HCT116 (cell line): ENCODE data around the gene RTN4RL2. TPM values are rescaled to one million over a fixed set of nuclear protein-coding genes. Genes with fewer than 3 reads are reported as not detected.

Experiments
- ATAC-seq: fragments of 200-7000 bp; cut with Tn5 transposase; 2 replicates; pipeline ENCODE4 v1.9.1; 2020; ENCODE audit warnings: mild to moderate bottlenecking, moderate library complexity
- BruUV-seq: library from RNA; stranded (reverse); fragments of 400-500 nt; replicated peaks from 2 replicates; lab custom pipeline; 2021; lab: Mats Ljungman, UMichigan
- CTCF ChIA-PET: fragments of 300-600 bp; sonication (Branson Sonifier 250); formaldehyde crosslinking; loops from one replicate; lab custom pipeline; 2021; ENCODE audit warnings: antibody characterized with exemption; lab: Charles Lee
- POLR2A ChIA-PET: fragments of 300-600, 350-600 bp; sonication (Branson Sonifier 250); formaldehyde crosslinking; loops from one replicate; lab custom pipeline; 2021; ENCODE audit warnings: antibody characterized with exemption; lab: Charles Lee
- RAD21 ChIA-PET, 2 experiments: fragments of 300-600 bp; sonication (Branson Sonifier 250); formaldehyde crosslinking; loops; one replicate each; lab custom pipeline; 2023; ENCODE audit warnings: low total read pairs in 2 of 2; ENCODE audit not compliant: uncharacterized antibody in 2 of 2, unreplicated experiment in 2 of 2, low non-redundant PET in 1 of 2; lab: Charles Lee
- DNase-seq: peaks from one replicate; pipeline ENCODE4 v3.0.0-alpha.2; 2010; ENCODE audit warnings: low read depth, low spot score
- H2AFZ ChIP-seq: fragments of 200-600 bp; shearing (Covaris generic), sonication (generic); 2 replicates; pipeline ENCODE4 v1.6.1; 2017; ENCODE audit warnings: low read depth, mixed run types, mixed read lengths, antibody characterized with exemption, low read length; ENCODE audit not compliant: poor library complexity, severe bottlenecking
- H3K27ac ChIP-seq: 2 replicates; pipeline ENCODE4 v1.5.1; 2012; ENCODE audit warnings: low read depth, low read length
- H3K27me3 ChIP-seq: fragments of 200-600 bp; sonication (generic); 2 replicates; pipeline ENCODE4 v1.6.1; 2016; ENCODE audit warnings: mixed run types, low read length, mixed read lengths; ENCODE audit not compliant: insufficient read depth
- H3K36me3 ChIP-seq, 2 experiments: fragments of 200-500 bp in 1 of 2; fragments of 200-600 bp in 1 of 2; sonication (Bioruptor generic) in 1 of 2; sonication (generic) in 1 of 2; 2 replicates each; pipeline versions ENCODE4 v1.5.1 to v1.6.1; 2014 to 2016; ENCODE audit warnings: low read length in 2 of 2, inconsistent platforms in 1 of 2, mixed read lengths in 1 of 2, mixed run types in 1 of 2; ENCODE audit not compliant: insufficient read depth in 2 of 2, control insufficient read depth in 1 of 2
- H3K4me1 ChIP-seq, 2 experiments: fragments of 200-600 bp in 1 of 2; sonication (generic) in 1 of 2; 2 replicates each; pipeline versions ENCODE4 v1.5.1 to v1.6.1; 2012 to 2017; ENCODE audit warnings: low read length in 2 of 2, inconsistent platforms in 1 of 2, mild to moderate bottlenecking in 1 of 2, mixed read lengths in 1 of 2, mixed run types in 1 of 2, moderate library complexity in 1 of 2; ENCODE audit not compliant: insufficient read depth in 2 of 2, control insufficient read depth in 1 of 2
- H3K4me2 ChIP-seq: fragments of 200-600 bp; sonication (generic); 2 replicates; pipeline ENCODE4 v1.6.1; 2017; ENCODE audit warnings: mixed run types, low read length, mixed read lengths
- H3K4me3 ChIP-seq, 2 experiments: fragments of 200-600 bp in 1 of 2; sonication (generic) in 1 of 2; replicated peaks in 1 of 2; 2 replicates each; pipeline ENCODE4 v1.5.1; 2011 to 2016; ENCODE audit warnings: low read length in 2 of 2, control low read depth in 1 of 2, low read depth in 1 of 2, mild to moderate bottlenecking in 1 of 2, mixed read lengths in 1 of 2, mixed run types in 1 of 2
- H3K79me2 ChIP-seq: fragments of 200-600 bp; sonication (generic); 2 replicates; pipeline ENCODE4 v1.6.1; 2017; ENCODE audit warnings: mild to moderate bottlenecking, mixed run types, low read length, moderate library complexity, mixed read lengths; ENCODE audit not compliant: insufficient read depth
- H3K9ac ChIP-seq: fragments of 200-600 bp; sonication (generic); 2 replicates; pipeline ENCODE4 v1.6.1; 2016; ENCODE audit warnings: low read length, mixed read lengths
- H3K9me2 ChIP-seq: fragments of 200-600 bp; sonication (generic), shearing (Covaris generic); 2 replicates; pipeline ENCODE4 v1.6.1; 2017; ENCODE audit warnings: mixed run types, mild to moderate bottlenecking, moderate library complexity; ENCODE audit not compliant: insufficient read depth
- H3K9me3 ChIP-seq, 2 experiments: fragments of 200-500 bp in 1 of 2; fragments of 200-600 bp in 1 of 2; sonication (Bioruptor generic) in 1 of 2; sonication (generic) in 1 of 2; 2 replicates each; pipeline ENCODE4 v1.6.1; 2014 to 2017; ENCODE audit warnings: low read length in 2 of 2, mixed read lengths in 2 of 2, inconsistent platforms in 1 of 2, low read depth in 1 of 2, mild to moderate bottlenecking in 1 of 2, mixed run types in 1 of 2, moderate library complexity in 1 of 2; ENCODE audit not compliant: control insufficient read depth in 1 of 2, insufficient read depth in 1 of 2
- H4K20me1 ChIP-seq: fragments of 200-600 bp; sonication (generic), shearing (Covaris generic); 2 replicates; pipeline ENCODE4 v1.6.1; 2017; ENCODE audit warnings: mixed run types, mild to moderate bottlenecking, moderate library complexity; ENCODE audit not compliant: insufficient read depth
- EZH2 ChIP-seq: fragments of 200-600 bp; sonication (generic); IDR thresholded peaks from 2 replicates; pipeline ENCODE4 v1.6.1; 2017; ENCODE audit warnings: antibody characterized with exemption, mixed run types
- JUND ChIP-seq: IDR thresholded peaks from 2 replicates; pipeline ENCODE4 v1.6.1; 2012
- POLR2A ChIP-seq: IDR thresholded peaks from 2 replicates; pipeline ENCODE4 v1.7.0; 2011; ENCODE audit warnings: borderline replicate concordance; ENCODE audit not compliant: insufficient read depth, insufficient read length; ENCODE audit errors: extremely low read depth
- SP1 ChIP-seq: IDR thresholded peaks from 2 replicates; pipeline ENCODE4 v1.6.1; 2012; ENCODE audit warnings: low read depth
- SRF ChIP-seq: IDR thresholded peaks from 2 replicates; pipeline ENCODE4 v1.6.1; 2012; ENCODE audit warnings: low read depth
- ZNF274 ChIP-seq: fragments of 200-500 bp; sonication (Bioruptor generic); IDR thresholded peaks from 2 replicates; pipeline ENCODE4 v1.6.1; 2014; ENCODE audit warnings: mild to moderate bottlenecking, low read depth, low read length, inconsistent platforms
- intact Hi-C: fragments of 100-400 bp; cut with micrococcal nuclease; formaldehyde crosslinking; loops from 2 replicates; pipeline ENCODE4 v1.10.0; 2022
- total RNA-seq: library from RNA; stranded (reverse); gene quantifications from one replicate; pipeline ENCODE4 v1.2.1, GENCODE V29; 2021; ENCODE audit not compliant: unreplicated experiment
- TF ChIP-seq, protein P1 (sequence below): IDR thresholded peaks from 2 replicates; pipeline ENCODE4 v1.6.1; 2012; ENCODE audit warnings: low read depth
- TF ChIP-seq, protein P2 (sequence below): IDR thresholded peaks from 2 replicates; pipeline ENCODE4 v1.6.1; 2012
- TF ChIP-seq, protein P3 (sequence below): IDR thresholded peaks from 2 replicates; pipeline ENCODE4 v1.6.1; 2011; ENCODE audit warnings: mild to moderate bottlenecking, low read length, moderate library complexity; ENCODE audit not compliant: insufficient replicate concordance; ENCODE audit errors: extremely low read depth

RTN4RL2 gene
- total RNA-seq, 1 experiment from 2014 or later = 24.0 TPM

DNA sequence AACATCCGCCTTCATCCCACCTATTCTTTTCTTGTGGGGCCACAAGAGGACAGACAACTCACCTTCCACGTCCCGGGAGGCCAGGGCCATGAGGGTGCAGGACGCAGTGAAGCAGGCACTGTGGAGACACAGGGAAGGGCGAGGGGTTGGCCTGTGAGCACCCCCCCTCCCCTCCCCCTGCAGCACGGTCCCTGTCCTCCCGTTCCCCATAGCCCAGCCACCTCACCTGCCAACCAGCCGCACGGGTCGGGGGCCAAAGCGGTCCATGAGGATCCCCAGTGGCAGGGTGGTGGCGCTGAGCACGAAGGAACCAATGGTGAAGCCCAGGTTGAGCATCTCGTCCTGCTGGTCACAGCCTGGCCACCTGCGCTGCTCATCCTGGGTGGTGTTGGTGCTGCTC lies 40.6 kb downstream of the RTN4RL2 start:
- Histone ChIP-seq H3K4me2 (no peak overlapping the region), H3K4me1 (peaks cover 9 to 17% of the 10 kb centered on the region in 2 experiments; a peak in 3 of 4 replicates), H3K9ac (no peak overlapping the region), H4K20me1 (no peaks in the 10 kb centered on the region), H3K9me3 (no peaks in the 10 kb centered on the region), H3K79me2 (no peaks in the 10 kb centered on the region), H3K9me2 (no peaks in the 10 kb centered on the region)
- CTCF ChIA-PET = no interaction called here
- no peak for ATAC-seq
- POLR2A ChIA-PET = no interaction called here
- BruUV-seq = no TSS peak
- RAD21 ChIA-PET = no interaction called here
- no peak for TF ChIP-seq SRF
- TF ChIP-seq SP1 = no peak
- TF ChIP-seq JUND = no peak
- TF ChIP-seq POLR2A = no peak
- no peak for TF ChIP-seq EZH2
- no peak for TF ChIP-seq ZNF274
- TF ChIP-seq, protein P1, sequence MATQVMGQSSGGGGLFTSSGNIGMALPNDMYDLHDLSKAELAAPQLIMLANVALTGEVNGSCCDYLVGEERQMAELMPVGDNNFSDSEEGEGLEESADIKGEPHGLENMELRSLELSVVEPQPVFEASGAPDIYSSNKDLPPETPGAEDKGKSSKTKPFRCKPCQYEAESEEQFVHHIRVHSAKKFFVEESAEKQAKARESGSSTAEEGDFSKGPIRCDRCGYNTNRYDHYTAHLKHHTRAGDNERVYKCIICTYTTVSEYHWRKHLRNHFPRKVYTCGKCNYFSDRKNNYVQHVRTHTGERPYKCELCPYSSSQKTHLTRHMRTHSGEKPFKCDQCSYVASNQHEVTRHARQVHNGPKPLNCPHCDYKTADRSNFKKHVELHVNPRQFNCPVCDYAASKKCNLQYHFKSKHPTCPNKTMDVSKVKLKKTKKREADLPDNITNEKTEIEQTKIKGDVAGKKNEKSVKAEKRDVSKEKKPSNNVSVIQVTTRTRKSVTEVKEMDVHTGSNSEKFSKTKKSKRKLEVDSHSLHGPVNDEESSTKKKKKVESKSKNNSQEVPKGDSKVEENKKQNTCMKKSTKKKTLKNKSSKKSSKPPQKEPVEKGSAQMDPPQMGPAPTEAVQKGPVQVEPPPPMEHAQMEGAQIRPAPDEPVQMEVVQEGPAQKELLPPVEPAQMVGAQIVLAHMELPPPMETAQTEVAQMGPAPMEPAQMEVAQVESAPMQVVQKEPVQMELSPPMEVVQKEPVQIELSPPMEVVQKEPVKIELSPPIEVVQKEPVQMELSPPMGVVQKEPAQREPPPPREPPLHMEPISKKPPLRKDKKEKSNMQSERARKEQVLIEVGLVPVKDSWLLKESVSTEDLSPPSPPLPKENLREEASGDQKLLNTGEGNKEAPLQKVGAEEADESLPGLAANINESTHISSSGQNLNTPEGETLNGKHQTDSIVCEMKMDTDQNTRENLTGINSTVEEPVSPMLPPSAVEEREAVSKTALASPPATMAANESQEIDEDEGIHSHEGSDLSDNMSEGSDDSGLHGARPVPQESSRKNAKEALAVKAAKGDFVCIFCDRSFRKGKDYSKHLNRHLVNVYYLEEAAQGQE = no peak
- TF ChIP-seq, protein P2, sequence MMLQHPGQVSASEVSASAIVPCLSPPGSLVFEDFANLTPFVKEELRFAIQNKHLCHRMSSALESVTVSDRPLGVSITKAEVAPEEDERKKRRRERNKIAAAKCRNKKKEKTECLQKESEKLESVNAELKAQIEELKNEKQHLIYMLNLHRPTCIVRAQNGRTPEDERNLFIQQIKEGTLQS = no peak
- TF ChIP-seq, protein P3, sequence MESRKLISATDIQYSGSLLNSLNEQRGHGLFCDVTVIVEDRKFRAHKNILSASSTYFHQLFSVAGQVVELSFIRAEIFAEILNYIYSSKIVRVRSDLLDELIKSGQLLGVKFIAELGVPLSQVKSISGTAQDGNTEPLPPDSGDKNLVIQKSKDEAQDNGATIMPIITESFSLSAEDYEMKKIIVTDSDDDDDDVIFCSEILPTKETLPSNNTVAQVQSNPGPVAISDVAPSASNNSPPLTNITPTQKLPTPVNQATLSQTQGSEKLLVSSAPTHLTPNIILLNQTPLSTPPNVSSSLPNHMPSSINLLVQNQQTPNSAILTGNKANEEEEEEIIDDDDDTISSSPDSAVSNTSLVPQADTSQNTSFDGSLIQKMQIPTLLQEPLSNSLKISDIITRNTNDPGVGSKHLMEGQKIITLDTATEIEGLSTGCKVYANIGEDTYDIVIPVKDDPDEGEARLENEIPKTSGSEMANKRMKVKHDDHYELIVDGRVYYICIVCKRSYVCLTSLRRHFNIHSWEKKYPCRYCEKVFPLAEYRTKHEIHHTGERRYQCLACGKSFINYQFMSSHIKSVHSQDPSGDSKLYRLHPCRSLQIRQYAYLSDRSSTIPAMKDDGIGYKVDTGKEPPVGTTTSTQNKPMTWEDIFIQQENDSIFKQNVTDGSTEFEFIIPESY = no peak
- TF ChIP-seq, all 23 proteins: peak for 0
- Histone ChIP-seq H3K27ac (no peak overlapping the region), H3K4me3 (no peak overlapping the region), H3K27me3 (no peaks in the 10 kb centered on the region), H2AFZ (no peak overlapping the region), H3K36me3 (no peaks in the 10 kb centered on the region)
- intact Hi-C loops = no loop called here
- DNase-seq = no peak
